GM21825 (cell line): Measurements from ENCODE around the gene ZNF148.
A peak's percentile ranks its signal among the peaks of the same experiment; 100 is the strongest.
"Not testable (repeated sequence)": the region's sequence is repeated elsewhere in the genome, so short reads cannot be mapped to it uniquely, and the experiment has no call there.

Experiments used
- ATAC-seq: cut with Tn5 transposase; IDR thresholded peaks from one replicate; pipeline ENCODE4 v1.9.1; 2021; ENCODE audit warnings: mild to moderate bottlenecking, moderate library complexity; ENCODE audit not compliant: unreplicated experiment

Gene ZNF148

GRCh38 chr3:125378762-125379161, 3.6 kb upstream of the ZNF148 start:
- ATAC-seq, result no peak

- ATAC-seq, result peak; percentile 12
These were observed 990 bp upstream of the ZNF148 start for GRCh38 chr3:125375950-125376679.

DNA sequence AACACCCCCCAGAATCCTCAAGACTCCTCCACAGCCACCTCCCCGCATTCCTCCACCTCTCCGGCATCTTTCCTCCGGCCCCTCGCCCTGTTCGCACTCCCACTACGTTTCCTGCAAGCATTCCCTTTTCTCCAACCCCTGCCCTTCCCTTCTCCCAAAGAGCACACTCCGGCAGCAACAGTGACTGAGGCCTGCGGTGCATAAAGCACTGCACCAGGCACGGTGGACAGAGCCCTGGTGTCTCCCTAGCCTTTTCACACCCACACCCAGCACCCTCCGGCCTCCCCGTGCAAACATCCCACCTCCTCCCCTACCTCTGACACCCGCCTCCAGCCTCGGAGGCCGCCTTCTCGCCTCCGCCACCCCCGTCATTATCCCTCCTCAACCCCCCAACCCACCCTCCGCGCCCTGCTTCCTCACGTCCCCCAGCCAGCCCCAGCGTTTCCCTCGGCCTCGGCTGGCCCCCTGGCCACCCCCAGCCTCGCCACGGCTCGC, 577 bp downstream of the ZNF148 start:
- ATAC-seq, result peak; percentile 12

DNA sequence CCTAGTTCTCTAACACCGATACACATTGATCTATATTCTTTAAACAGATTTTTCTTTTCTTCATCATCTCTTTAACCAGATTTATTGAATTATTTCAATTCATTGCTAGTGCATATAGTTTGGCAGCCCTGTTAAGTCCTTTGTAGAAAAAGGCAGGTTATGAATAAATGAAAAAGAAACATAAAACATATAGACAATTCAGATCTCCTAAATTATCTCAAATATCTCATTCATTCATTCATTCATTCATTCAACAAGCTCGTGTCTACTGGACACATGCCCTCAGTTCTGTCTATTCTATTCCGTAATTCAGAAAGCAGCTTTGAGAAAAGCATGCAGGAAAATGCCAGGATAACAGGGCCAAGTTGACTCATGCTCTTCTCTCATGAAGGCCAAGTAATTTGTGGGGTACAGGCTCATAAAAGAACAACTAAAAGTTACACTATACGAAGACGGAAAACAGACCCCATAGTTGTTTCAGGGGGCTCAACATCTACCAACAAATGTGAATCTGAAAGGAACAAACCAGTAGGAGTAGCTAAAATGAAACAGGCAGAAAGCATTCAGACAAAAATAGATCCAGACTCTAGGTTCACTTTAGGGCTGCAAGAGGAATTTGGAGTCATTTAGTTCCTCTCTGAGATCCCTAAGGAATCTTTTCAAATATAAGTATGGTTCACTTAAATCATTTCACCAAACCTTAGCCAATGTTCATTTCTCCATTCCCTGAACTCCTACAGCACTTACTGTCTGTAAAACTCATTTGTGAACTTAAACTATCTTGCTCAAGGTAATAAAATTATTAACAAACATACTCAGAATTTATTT, 7.5 kb downstream of the ZNF148 start:
- no peak for ATAC-seq

DNA sequence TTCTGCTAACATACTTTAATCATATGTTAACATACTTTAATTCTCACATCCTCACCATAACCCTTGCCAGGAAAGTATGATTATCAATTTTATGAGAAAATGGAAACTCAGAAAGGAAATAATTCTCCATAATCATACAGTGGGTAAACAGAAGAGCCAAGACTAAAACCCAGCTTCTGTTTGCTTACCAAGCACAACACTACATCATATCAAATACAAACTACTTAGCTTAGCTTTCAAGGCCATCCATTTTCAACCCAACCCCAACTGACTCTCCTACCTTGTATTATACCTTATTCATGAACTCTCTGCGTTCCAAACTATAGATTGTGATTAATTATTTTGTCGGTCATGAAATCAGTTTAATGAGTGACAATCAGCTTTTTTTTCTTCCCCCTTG, 9.0 kb downstream of the ZNF148 start:
- ATAC-seq, result no peak

DNA sequence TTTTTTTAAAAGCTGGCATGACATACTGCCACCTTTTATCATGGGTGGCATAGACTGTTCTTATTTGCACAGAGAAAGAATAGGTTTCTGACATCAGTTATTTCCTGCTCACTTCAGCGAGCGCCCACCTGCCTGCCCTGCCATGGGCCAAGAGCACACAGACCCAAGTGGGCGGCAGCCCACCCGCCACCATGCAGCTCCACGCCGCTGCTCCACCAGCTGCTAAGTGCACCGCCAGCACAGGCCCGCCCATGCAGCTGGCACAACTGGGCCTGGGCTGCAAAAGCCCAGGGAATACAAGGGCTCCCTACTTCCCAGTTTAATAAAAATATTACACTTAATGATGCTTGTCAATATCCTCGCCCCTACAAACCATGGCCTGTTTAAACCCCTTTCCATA, 15.4 kb downstream of the ZNF148 start:
- no peak for ATAC-seq

GRCh38 chr3:125358923-125359322, 16.2 kb downstream of the ZNF148 start:
- no peak for ATAC-seq

DNA sequence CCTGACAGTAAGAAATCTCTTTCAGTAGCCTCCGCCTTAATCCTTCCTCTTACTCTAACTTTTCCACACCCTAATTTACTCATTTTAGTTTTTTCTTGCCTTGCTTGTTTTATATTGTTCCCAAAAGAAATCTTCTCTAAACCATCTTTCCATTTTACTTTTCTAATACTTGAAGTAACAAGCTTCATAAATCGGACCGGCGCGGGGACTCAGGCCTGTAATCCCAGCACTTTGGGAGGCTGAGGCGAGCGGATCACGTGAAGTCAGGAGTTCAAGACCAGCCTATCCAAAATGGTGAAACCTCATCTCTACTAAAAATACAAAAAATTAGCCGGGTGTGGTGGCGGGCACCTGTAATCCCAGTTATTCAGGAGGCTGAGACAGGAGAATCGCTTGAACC, 17.3 kb downstream of the ZNF148 start:
- no peak for ATAC-seq

DNA sequence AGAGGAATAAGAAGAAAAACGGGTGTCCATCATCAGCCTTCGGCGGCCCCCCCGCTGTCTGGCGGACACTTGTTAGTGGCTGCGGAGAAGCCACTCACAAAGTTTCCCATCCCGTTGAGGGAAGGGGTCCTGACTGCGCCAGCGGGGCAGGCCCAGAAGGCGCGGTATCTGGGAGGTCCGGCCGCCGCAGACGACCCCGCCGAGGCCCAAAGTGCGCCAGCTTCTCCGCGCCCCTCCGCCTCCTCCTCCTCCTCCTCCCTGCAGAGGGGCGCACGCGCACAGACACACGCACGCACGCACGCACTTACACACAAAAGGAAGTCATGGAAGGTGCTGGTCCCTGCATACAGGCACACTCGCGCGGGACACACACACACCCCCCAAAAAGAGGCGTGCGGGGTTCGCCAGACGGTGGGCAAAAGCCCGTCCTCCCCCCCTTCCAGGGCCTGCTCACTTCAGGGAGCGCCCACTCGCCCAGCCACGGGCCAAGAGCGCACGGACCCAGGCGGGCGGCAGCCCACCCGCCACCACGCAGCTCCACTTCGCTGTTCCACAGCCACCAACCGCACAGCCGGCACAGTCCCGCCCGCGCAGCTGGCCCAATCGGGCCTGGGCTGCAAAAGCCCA, 18.0 kb downstream of the ZNF148 start:
- no peak for ATAC-seq

DNA sequence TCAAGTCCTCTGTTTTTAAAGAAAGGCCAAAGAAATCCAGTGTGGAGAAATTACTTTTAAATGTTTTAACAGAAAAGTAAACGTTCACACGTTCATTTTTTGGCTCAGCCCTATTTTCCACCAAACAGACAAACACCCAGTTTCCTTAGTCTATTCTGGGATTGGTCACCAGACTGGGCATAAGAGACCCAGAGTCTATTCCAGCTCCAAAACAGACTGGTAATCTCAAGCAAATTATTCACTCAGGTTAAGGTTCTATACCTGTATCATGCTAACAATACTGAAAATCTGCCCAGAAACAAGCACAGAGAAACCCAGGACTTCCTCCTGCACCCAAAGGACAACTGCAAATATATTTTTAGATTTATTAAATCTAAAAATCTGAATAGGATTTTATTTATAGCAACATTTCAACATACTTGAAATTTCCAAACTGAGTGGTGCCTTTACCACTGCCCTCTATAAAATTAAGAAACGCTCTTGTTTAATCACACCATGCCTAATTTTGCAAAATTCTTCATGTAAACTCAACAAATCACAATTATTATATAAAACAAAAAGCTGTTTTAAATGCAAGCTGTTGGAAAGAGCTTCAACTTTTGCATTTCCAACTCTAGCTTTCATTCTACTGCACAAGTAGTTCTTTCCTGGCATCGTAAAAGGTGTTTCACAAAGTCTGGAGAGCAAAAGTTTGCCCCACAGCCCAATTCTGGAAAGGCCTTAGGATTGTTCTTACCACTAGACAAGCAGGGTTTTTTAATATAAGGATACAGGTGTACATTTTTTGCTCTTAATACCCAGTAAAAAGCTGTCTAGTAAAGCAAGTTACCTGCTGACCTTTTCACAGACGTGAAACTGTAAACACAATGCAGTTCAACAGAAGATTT, 18.7 kb downstream of the ZNF148 start:
- ATAC-seq, result no peak

GRCh38 chr3:125353659-125354058, 21.5 kb downstream of the ZNF148 start:
- no peak for ATAC-seq

DNA sequence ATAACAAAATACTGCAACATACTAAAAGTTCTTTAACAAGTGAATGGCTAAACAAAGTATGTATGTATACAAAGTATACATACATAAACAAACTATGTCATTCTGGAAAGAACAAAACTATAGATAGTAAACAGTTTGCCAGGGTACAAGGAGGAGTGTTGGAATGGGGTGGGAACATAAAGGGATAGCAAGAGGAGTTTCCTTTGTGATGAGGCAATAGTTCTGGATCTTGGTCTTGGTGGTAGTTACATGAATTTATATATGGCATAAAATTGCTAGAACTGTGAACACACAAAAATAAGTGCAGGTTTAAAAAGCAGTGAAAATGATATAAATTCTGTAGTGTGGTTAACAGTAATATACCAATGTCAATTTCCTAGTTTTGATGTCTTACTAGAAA, 22.0 kb downstream of the ZNF148 start:
- ATAC-seq, result no peak

DNA sequence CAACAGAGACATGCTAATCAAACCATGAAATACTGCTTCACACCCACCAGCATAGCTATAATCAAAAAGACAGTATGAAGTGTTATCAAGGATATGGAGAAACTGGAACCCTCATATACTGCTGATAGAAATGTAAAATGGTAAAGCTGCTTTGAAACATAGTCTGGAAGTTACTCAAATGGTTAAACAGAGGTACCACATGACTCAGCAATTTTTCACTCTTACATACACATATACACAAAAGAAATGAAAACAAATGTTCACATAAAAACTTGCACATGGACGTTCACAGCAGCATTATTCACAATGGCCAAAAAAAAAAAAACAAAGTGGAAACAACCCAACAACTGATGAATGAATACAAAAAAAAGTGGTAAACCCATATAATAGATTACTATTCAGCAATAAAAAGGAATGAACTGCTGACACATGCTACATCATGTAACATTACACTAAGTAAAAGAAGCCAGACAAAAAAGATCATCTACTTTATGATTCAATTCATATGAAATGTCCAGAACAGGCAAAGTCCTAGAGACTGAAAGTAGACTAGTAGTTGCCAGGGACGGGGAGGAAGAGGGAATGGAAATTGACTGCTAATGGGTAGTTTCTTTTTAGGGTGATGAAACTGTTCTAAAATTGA, 23.2 kb downstream of the ZNF148 start:
- ATAC-seq, result no peak

DNA sequence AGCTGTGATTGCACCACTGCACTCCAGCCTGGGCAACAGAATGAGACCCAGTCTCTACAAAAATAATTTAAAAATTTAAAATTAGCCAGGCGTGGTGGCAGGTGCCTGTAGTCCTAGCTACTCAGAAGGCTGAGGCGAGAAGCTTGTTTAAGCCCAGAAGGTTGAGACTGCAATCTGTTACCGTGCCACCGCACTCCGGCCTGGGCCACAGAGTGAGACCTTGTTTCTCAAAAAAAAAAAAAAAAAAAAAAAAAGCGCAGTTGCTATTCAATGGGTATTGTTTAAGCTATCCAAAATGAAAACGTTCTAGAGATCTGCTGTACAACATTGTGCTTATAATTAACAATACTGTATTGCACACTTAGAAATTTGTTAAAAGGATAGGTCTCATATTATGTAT, 24.0 kb downstream of the ZNF148 start:
- ATAC-seq, result no peak

DNA sequence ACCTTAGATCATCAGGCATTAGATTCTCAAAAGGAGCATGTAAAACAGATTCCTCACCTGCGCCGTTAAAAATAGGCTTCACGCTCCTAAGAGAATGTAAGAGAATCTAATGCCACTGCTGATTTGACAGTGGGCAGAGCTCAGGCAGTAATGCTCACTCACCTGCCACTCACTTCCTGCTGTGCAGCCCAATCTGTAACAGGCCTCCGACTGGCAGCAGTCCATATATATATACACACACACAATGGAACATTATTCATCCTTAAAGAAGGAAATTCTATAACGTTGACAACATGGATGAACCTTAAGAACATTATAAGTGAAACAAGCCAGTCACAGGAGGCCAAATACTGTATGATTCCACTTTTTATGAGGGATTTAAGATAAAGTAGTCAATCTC, 24.5 kb downstream of the ZNF148 start:
- ATAC-seq, result no peak

DNA sequence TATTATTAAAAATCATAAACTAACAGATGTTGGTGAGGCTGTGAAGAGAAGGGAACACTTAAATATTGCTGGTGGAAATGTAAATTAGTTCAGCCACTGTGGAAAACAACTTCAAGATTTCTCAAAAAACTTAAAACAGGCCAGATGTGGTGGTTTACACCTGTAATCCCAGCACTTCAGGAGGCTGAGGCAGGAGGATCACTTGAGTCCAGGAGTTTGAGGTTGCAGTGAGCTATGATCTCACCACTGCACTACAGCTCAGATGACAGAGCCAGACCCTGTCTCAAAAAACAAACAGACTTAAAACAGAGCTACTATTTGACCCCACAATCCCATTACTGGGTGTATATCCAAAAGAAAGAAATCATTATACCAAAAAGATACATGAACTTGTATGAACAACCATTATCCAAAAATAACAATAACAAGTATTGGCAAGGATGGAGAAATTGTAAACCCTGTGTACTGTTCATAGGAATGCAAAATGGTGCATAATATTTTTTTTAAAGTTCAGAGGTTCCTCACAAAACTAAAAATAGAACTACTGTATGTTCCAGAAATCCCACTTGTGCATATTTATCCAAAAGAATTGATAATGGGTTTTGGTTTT, 25.5 kb downstream of the ZNF148 start:
- no peak for ATAC-seq

DNA sequence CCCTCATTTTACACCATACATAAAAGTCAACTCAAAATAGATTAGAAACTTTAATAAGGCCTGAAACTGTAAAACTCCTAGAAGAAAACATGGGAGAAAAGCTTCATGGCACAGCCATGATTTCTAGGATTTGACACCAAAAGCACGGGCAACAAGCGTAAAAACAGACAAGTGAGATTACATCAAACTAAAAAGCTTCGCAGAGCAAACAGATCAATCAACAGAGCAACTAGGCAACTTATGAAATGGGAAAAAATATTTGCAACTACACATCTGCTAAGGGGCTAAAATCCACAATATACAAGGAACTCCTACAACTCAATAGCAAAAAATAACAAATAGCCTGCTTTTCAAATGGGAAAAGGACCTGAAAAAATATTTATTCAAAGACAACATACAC, 26.1 kb downstream of the ZNF148 start:
- no peak for ATAC-seq

- ATAC-seq, result not testable (repeated sequence)
These were observed 31.8 kb downstream of the ZNF148 start for GRCh38 chr3:125343367-125343766.

GRCh38 chr3:125340121-125340520, 35.0 kb downstream of the ZNF148 start:
- no peak for ATAC-seq

DNA sequence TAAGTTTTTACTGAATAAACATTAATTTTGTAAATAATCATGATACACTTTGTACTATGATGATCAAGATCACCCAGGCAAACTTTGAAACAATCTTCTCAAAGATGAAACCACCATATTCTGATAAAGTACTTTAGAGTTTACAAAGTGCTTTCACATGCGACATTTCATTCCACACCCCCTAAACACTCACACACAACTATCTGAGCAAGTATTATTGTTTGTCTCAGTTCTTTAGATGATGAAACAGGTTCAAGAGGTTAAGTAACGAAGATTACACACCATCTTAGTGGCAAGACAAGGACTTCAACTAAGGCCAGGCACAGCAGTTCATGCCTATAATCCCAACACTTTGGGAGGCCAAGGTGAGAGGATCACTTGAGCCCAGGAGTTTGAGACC, 37.6 kb downstream of the ZNF148 start:
- ATAC-seq, result no peak
